ENCODE measurements around the gene TOE1. TPM values are rescaled to one million over a fixed set of nuclear protein-coding genes. Genes with fewer than 3 reads are reported as not detected.
A peak's percentile ranks its signal among the peaks of the same experiment; 100 is the strongest.
"Not testable (repeated sequence)": the region's sequence is repeated elsewhere in the genome, so short reads cannot be mapped to it uniquely, and the experiment has no call there.

TOE1 gene
- total and polyA plus RNA-seq, 9 donors: 6.7 to 16.3 (median 10.7) TPM

DNA sequence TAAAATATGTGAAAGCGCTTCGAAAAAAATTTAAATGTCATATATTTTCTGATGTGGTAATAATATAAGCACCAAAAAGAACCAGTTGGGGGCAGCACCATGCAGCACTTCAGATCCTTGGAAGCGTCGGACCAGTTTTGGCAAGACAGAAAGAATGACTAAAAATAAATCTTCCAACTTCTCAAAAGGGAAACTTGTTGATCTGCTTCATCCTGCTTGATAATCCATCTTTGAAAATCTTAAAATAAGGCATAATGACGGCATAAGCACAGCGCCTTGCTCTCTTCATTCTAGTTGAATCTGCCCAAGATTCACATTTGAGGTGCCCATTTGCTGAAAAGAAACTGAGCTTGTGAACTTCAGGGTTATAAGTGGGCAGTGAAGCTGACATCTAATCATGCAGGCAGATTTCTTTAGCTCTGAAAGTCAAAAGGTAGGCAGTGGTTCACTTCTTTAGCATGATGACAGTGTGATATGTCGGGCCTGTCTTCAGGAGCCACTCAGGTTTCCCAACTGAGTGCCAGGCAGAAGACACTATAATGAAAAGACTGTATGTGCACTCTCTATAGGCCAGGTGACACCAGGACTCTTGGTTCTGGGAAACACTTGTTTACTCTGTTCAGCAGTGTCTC lies 20.0 kb downstream of the TOE1 start:
- H3K9me3 ChIP-seq: no peaks in the 10 kb centered on the region
- TF ChIP-seq, protein P1, sequence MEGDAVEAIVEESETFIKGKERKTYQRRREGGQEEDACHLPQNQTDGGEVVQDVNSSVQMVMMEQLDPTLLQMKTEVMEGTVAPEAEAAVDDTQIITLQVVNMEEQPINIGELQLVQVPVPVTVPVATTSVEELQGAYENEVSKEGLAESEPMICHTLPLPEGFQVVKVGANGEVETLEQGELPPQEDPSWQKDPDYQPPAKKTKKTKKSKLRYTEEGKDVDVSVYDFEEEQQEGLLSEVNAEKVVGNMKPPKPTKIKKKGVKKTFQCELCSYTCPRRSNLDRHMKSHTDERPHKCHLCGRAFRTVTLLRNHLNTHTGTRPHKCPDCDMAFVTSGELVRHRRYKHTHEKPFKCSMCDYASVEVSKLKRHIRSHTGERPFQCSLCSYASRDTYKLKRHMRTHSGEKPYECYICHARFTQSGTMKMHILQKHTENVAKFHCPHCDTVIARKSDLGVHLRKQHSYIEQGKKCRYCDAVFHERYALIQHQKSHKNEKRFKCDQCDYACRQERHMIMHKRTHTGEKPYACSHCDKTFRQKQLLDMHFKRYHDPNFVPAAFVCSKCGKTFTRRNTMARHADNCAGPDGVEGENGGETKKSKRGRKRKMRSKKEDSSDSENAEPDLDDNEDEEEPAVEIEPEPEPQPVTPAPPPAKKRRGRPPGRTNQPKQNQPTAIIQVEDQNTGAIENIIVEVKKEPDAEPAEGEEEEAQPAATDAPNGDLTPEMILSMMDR (IDR thresholded peaks at IDR 0.05): peak in 2 of 3 donors; percentile 70 to 78
- no peak for TF ChIP-seq POLR2A (IDR thresholded peaks at IDR 0.05)
- no peak for TF ChIP-seq EP300 (IDR thresholded peaks at IDR 0.05)
- no peaks in the 10 kb centered on the region for H3K27me3 ChIP-seq
- intact Hi-C loops (cut with DNase I): loop anchor here (1.0 to 10.0 kb wide), 5 partner anchors 132 to 515 kb away; partner anchors contain the start of gene TESK2 (in 2 of the 4)
- peak overlapping the region; percentile 31 to 52 for H3K27ac ChIP-seq
- 12 to 15% (median 12%) methylated on average over 7 of the region's 7 CpGs for WGBS, 3 donors
- no peaks in the 10 kb centered on the region for H3K36me3 ChIP-seq
- DNase-seq: peak; percentile 59 to 81 (median 69)
- H3K4me3 ChIP-seq: no peak overlapping the region
- peaks cover 1% of the 10 kb centered on the region for H3K4me1 ChIP-seq (ENCODE audit: insufficient read depth)

DNA sequence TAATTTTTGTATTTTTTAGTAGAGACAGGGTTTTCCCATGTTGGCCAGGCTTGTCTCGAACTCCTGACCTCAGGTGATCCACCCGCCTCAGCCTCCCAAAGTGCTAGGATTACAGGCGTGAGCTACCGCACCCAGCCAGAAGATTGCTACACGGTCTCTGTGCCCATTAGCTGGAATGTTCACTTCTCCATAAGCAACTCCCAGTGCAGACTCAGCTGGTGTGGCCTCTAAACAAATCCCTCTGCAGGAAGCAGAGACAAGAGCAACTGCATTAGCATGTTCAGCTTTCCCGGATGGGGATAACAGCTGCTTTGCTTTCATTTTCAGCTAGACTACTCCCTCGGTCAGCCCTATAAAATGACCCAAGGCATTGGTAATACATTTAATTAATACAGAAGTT lies 21.0 kb downstream of the TOE1 start:
- H3K9me3 ChIP-seq; H3K27me3 ChIP-seq; H3K36me3 ChIP-seq; H3K4me1 ChIP-seq (ENCODE audit: insufficient read depth): not testable (repeated sequence)
- Histone ChIP-seq H3K4me3 (peak overlapping the region; percentile 4), H3K27ac (peak overlapping the region in 1 of 2 donors; percentile 52)
- intact Hi-C loops (cut with DNase I): loop anchor here (1.0 to 10.0 kb wide), 3 partner anchors 131 to 514 kb away; partner anchors contain the start of gene TESK2 (in 2 of the 4)
- WGBS, 3 donors: 15 to 34% (median 18%) methylated on average over 7 of the region's 7 CpGs
- DNase-seq: peak in 2 of 5 donors; percentile 39 to 45

DNA sequence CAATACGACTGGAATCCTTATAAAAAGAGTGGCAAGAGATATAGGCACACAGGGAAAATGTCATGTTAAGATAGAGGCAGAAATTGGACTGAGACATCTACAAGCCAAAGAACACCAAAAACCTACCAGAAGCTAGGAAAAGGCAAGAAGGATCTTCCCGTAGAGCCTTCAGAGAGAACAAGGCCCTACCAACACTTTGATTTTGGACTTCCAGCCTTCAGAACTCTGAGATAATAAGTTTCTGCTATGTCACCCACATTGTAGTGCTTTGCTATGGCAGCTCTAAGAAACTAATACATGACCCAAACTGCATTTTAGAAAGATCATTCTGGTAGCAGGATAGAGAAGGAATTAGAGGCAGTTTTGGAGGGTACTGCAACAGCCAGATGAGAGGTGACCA lies 24.3 kb downstream of the TOE1 start:
- 91 to 94% (median 94%) methylated on average over 2 of the region's 2 CpGs for WGBS, 3 donors
- H3K27me3 ChIP-seq: no peaks in the 10 kb centered on the region
- no peak for DNase-seq
- H3K36me3 ChIP-seq: no peaks in the 10 kb centered on the region
- no peak overlapping the region for H3K27ac ChIP-seq
- TF ChIP-seq, protein P1 (IDR thresholded peaks at IDR 0.05): no peak
- TF ChIP-seq POLR2A (IDR thresholded peaks at IDR 0.05) (no peak), EP300 (IDR thresholded peaks at IDR 0.05) (no peak)
- no peak overlapping the region for H3K4me3 ChIP-seq
- H3K4me1 ChIP-seq (ENCODE audit: insufficient read depth): peaks cover 1% of the 10 kb centered on the region
- H3K9me3 ChIP-seq: no peaks in the 10 kb centered on the region
- intact Hi-C loops (cut with DNase I): loop anchor here in 3 of 4 donors (5.0 to 10.0 kb wide), 2 partner anchors 128 to 511 kb away; partner anchors contain the start of gene TESK2 (in 2 of the 3)

DNA sequence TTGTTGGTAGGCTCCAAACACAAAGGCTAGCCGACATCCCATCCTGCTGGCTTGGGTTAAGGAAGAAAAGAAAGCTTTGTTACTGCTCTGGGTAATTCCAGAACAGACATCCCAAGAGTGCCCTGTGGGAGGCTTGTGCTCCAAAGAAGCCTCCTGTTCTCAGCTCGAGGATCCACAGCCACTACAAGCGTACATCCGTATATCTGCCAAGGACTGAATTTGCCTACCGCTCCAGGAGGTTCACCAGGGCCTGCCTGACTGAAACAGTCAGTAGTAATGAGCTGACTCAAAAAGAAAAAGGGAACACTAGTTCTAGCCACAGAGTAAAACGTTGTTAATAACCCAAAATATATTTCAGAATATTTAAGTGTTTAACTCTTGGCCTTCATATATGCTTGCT lies 25.1 kb downstream of the TOE1 start:
- Histone ChIP-seq H3K9me3 (no peaks in the 10 kb centered on the region), H3K27ac (no peak overlapping the region), H3K27me3 (no peaks in the 10 kb centered on the region), H3K36me3 (no peaks in the 10 kb centered on the region), H3K4me1 (ENCODE audit: insufficient read depth) (peaks cover 1% of the 10 kb centered on the region), H3K4me3 (no peak overlapping the region)
- TF ChIP-seq POLR2A (IDR thresholded peaks at IDR 0.05) (no peak), EP300 (IDR thresholded peaks at IDR 0.05) (no peak)
- TF ChIP-seq, protein P1 (IDR thresholded peaks at IDR 0.05): no peak
- WGBS, 3 donors: 87 to 92% (median 89%) methylated on average over 6 of the region's 6 CpGs
- no peak for DNase-seq
- intact Hi-C loops (cut with DNase I): loop anchor here in 1 of 4 donors (10.0 kb wide), 1 partner anchor 510 kb away; no protein-coding TSS in a partner anchor

DNA sequence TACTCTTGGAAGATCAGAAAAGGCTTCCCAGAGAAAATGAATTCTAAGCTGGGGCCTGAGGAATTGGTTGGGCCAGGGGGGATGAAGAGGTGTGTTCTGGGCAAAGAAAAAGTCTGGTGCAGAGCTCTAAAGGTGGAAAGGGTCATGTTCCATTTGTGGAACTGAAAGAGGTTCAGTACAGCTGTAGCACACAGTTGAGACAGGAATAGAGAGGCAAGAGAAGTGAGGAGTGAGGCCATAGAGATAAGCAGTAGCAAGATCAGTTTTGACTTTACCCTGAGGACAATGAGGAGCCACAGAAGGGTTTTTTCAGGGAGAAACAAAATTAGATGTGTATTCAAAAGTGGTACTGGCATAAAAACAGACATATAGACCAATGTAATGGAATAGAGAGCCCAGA lies 30.6 kb downstream of the TOE1 start:
- intact Hi-C loops (cut with DNase I): no loop called here
- Histone ChIP-seq H3K36me3 (no peaks in the 10 kb centered on the region), H3K27me3 (no peaks in the 10 kb centered on the region), H3K4me1 (ENCODE audit: insufficient read depth) (peaks cover 6% of the 10 kb centered on the region), H3K4me3 (no peak overlapping the region), H3K9me3 (no peaks in the 10 kb centered on the region), H3K27ac (no peak overlapping the region)
- no peak for DNase-seq
- no peak for TF ChIP-seq POLR2A (IDR thresholded peaks at IDR 0.05)
- TF ChIP-seq EP300 (IDR thresholded peaks at IDR 0.05): no peak
- TF ChIP-seq, protein P1 (IDR thresholded peaks at IDR 0.05): no peak
